Measurements from ENCODE around the gene MYADML2.

The MYADML2 gene

GRCh38 chr17:81978524-81979298 lies 31.7 kb upstream of the MYADML2 start:
- no peak for DNase-seq (ENCODE audit: low read depth)

DNA sequence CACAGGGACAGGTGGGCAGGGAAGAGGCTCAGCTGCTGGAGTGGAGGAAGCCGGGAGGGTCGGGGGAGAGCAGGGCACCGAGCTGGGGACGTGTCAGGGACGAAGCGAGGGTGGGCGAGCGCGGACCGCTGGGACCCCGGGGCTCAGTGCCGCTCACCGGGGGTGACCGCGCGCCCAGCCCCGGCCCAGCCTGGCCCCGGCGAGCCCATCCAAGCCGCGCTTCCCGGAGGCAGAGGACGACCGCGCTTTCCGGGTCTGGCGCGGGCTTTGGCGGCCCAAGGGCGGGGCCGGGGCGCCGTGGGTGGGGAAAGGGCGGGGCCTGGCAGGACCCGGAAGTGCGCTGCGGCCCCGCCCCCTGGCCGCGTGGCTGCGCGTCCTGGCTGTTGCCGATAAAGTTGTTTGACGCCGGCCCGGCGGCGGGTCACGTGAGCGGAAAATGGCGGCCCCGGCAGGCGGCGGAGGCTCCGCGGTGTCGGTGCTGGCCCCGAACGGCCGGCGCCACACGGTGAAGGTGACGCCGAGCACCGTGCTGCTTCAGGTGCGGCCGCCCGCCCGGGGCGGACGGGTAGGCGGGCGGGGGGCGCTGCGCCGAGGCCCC lies 30.3 kb upstream of the MYADML2 start, which contains the start of gene ASPSCR1:
Gene ASPSCR1 (plus strand): TSS at position 419 of the 598 bp plus-strand sequence. CDS start 18 bp downstream, at position 437.
- DNase-seq (ENCODE audit: low read depth): peak; percentile 89

DNA sequence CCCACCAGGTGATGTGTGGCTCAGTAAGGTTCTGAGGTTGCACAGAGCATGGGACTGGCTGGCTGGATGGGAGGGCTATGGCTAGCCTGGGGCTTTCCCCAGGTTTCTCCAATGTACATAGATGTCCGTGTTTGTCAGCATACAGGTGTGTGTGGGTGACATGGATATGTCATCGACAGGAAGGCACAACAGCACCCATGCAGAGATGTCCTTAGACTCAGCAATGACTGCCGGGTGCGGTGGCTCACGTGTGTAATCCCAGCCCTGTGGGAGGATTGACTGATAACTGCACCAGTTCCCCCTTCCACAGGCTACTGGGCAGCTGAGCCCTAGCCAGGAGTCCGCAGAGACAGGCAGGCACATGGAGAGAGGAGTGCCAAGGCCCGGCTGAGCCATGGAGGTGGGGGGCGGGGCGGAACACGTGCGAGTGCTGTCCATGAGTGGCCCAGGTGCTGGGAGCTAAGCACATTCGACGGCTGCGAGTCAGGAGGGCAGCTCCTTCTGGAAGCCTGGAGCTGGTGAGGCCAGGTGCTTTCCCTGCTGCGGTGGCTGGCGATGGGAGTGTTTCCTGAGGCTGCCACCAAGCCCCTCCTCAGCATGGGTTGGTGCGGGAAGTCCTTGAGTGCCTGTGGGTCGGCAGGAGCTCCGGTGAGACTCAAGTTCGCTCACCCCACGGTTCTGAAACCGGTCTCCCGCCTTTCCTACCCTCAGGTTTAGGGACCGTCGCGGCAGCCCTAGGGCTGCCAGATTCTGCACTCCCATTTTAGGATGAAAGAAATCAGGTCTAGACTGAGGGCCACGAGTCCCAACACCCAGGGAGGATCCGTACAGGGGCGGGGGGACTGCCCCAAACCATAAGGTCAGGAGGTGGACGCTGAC lies 29.5 kb upstream of the MYADML2 start:
- no peak for DNase-seq (ENCODE audit: low read depth)

GRCh38 chr17:81973432-81973831 lies 26.4 kb upstream of the MYADML2 start:
- no peak for DNase-seq (ENCODE audit: low read depth)

DNA sequence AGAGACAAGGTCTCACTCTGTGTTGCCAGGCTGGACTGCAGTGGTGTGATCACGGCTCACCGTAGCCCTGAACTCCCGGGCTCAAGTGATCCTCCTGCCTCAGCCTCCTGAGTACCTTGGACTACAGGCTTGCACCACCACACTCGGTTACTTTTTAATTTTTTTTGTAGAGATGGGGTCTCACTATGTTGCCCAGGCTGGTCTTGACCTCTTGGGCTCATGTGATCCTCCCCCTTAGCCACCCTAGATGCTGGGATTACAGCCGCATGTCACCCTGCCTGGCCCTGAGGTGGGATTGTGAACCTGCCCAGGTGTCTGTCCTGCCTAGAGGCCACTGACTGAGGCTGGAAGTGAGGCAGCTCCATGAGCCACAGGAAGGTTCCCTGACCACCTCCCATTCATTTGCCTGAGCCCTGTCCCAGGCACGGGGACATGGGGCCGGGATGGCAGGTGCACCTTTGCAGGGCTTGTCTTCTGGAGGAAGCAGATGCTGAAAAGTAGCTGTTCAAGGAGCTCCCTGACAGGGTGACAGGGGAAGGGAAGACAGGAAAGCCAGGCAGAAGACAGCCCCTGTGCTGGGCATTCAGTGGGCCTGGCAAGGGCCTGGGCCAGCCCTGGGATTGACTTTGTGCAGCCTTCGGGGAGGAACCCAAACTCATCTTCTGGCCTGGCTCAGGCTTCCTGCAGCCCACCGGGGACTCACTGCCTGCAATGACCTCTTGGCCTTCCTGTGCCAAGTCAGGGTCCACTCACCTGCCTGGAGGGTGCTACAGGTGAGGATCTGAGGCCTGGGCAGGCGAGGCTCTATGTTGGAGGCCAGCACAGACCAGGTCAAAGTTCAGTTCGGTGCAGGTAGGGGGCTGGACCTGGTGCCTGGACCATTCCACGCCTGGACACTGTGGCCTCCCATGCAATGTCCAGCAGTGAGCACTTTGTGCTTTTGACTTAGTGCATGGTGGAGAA lies 22.1 kb upstream of the MYADML2 start:
- DNase-seq (ENCODE audit: low read depth): no peak

DNA sequence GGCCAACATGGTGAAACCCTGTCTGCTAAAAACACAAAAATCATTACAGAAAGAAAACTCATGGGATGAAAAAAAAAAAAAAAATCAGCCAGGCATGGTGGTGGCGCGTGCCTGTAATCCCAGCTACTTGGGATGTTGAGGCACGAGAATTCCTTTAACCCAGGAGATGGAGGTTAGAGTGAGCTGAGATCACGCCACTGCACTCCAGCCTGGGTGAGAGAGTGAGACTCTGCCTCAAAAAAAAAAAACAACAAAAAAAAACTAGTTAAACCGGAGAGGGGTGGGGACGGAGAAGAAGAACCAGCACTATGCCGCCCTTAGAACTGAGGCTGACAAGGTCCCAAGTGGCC lies 21.3 kb upstream of the MYADML2 start:
- no peak for DNase-seq (ENCODE audit: low read depth)

DNA sequence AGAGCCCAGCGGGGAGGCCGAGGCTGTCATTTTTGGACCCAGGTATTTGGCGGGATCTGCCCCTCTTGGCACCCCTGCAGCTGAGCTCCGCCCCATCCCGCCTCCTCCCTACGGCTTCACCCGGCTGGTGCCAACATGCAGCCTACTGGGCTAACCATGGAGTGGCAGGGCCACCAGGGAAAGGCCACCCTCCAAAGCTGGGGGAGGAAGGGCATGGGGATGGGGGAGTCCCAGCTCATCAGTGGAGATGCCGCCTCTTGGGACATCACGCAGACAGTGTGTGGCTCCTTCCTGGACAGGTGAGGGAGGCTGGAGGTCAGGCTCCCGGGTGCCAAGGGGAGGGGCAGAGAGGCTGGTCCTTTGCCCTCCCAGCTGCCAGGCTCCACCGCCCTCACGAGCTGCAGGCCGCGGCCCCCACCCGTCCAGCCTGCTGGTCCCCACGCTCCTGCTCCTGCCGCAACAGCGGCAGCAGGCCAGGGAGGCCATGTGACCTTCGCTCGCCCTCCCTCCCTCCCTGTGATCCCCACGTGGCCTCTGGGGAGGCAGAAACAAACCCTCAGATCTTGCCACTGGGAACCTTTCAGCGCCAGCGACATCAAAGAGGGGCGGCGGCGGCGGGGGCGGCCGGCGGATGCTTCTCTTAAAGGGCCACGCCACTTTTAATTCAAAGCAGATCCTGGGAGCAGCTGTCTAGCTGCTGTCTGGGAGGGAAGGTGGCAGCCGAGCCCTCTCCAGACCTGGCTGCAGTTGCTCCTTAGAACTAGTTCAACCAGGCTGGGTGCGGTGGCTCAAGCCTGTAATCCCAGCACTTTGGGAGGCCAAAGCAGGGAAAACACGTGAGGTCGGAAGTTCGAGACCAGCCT lies 20.7 kb upstream of the MYADML2 start:
- DNase-seq (ENCODE audit: low read depth): peak; percentile 79

DNA sequence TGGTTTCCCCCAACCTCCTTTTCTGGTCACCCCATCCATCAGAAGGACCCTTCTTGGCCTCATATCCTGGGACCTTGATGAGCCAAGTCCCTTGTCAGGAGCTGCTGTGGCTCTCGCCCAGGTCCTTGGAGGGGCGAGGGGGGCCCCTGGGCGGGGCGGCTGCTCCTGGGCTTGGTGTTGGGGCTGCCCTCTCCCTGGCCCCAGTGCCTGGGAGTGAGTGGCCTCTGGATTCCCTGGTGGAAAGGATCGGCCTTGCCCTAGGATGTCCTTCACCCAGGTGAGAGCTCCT lies 20.2 kb upstream of the MYADML2 start:
- DNase-seq (ENCODE audit: low read depth): no peak

DNA sequence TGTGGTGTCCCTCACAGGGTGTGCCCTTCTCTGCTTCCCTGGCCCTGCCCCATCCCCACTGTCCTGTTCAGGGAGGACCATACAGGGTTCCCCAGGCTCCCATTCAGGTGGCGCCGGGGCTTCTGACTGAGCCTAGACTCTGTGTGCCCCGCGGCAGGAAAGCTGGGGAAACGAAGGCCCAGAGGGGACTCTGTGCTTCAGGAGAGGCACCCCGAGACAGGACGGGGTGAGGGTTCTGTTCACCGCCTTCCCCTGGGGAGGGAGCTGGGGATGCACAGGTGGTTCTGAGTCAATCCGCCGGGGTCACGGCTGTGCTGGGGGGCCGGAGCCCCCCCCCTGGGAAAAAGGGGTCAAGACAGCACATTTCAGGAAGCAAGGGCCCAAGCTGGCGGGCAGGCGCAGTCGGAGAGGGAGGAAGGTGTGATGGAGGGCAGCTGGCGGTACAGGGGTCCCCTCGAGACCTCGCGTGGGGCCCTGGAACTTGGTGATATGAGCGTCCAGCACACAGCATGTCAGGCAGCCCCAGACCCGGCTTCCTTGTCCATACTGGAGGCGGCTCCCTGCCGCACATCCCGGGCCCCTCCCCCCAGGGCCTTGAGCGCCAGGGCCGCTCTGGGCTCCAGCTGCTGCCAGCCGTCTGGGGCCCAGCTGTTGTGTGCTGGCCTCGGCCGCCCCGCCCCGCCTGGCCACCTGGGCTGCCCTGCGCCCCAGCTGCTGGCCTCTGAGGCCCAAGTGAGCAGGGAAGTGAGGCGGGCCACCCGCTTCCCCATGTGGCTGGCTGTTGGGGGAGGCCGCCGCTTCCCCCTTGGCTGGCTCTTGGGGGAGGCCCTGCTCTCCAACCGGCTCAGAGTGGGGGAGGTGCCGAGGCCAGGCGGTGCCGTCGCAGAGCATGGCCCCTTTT lies 19.6 kb upstream of the MYADML2 start:
- DNase-seq (ENCODE audit: low read depth): no peak

GRCh38 chr17:81964081-81964849 lies 17.2 kb upstream of the MYADML2 start:
- DNase-seq (ENCODE audit: low read depth): no peak

GRCh38 chr17:81962499-81963441 lies 15.7 kb upstream of the MYADML2 start:
- DNase-seq (ENCODE audit: low read depth): no peak

DNA sequence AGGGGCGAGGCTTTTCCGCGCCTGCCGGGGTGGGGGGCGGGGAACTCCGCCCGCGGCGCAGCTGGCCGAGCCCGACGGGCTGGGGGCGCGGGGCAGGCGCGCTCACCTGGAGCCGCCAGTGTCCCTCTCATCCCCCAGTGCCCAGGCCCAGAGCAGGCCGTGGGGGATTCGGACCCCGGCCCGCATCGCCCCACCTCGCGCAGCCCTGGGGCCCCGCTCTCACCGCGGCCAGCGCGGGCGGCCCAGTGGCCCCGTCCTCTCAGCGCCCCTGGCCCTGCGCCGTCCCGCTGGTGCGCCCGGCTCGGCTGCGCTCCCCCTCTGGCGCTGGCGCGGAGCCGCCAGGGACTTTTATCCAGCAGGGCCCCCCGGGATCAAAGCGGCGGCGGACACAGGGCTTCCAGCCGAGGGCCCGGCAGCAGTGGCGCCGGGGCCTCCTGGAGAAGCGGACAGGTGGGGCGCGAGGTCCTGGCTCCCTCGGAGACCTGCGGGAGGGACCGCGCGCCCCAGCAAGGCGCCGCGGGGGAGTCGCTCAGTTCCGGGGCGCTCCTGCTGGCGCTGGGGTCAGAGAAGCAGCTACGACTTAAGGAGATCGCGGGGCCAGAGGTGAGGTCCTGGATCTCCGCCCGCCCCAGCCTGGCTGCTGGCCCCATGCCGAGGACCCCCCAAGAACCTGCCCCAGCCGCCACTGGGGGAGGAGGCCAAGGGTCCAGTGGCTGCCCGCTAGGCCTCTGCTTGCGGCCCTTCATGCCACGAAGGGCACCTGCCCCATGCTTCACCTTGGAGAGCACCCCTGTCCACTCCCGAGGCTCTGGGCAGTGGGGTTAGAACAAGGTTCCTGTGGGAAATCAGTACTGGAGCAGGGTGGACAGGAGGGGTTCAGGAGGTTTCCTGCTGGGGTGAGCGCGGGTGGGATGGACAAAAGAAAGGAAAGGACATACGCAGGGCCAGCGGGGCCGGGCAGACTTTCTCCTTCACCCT lies 14.8 kb upstream of the MYADML2 start:
- DNase-seq (ENCODE audit: low read depth): no peak

GRCh38 chr17:81961087-81961511 lies 14.1 kb upstream of the MYADML2 start, which contains the start of gene NOTUM:
Gene NOTUM (minus strand): TSS chr17:81961187. CDS start chr17:81960909, 278 bp downstream.
- DNase-seq (ENCODE audit: low read depth): no peak

DNA sequence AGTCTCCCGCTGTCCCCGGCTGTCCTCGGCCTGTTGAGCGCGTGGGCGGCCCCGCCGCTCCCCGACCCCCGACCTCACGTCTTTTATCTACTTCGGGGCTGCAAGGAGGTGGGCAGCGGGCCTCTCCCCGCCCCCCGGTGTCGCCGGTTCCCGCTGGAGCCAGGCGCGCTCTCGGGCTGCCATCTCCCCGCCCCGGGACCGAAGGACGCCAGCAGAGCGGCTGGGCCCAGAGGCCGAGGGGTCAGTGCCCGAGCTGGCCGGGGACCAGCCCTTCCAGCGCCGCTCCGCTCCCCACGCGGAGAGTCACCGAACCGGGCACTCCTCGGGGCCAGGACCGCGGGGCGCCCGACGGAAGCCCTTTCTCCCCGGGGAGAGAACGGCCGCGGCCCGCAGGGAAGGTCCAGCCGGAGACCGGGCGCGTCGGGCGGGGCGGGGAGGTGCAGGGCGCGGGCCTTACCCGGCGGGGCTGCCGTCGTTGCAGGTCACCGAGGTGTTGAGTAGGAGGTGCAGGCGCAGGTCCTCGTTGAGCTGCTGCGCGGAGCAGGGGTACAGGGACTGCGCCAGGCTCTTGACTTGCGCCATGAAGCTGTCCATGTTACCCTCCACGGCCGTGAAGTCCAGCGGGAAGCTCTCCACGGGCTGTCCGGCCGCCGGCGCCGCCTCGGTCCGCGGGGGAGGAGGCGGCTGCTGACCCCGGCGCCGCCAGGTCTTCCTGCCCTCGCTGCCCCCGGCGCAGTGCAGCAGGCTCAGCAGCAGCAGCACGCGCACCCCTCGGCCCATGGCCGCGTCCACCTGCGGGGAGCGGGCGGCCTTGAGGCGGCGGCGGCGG lies 13.3 kb upstream of the MYADML2 start:
- DNase-seq (ENCODE audit: low read depth): no peak

- DNase-seq (ENCODE audit: low read depth): peak; percentile 75
Measured at GRCh38 chr17:81959362-81960129, 12.5 kb upstream of the MYADML2 start.

Data from activated T-helper 1 cell treated with Interleukin-2 at 50 U/mL for 16 hours (primary cell).